ENCODE data around the gene RPS27. TPM values are rescaled to one million over a fixed set of nuclear protein-coding genes. Genes with fewer than 3 reads are reported as not detected.
A peak's percentile ranks its signal among the peaks of the same experiment; 100 is the strongest.

RPS27 gene
- 1,000 to 10,000 TPM in 3 of 4 donors, 100 to 1,000 TPM in 1; 990 to 4,016 (median 2,721) TPM for total RNA-seq

- 0 to 1% methylated on average over 13 to 15 of the region's 36 CpGs for WGBS, 2 donors (ENCODE audit: low coverage in 1 of 2)
- Histone ChIP-seq H3K4me1 (peaks cover 6 to 58% (median 21%) of the 10 kb centered on the region in 3 donors), H3K9me3 (no peaks in the 10 kb centered on the region), H3K4me3 (peak within 1 kb of the TSS; percentile 71 to 92), H3K36me3 (peaks cover 0 to 40% of the 10 kb centered on the region in 2 donors), H3K27me3 (no peaks in the 10 kb centered on the region), H3K27ac (peak within 1 kb of the TSS; percentile 91 to 98 (median 95))
- ATAC-seq: peak; percentile 83
- TF ChIP-seq POLR2A (IDR thresholded peaks at IDR 0.05) (peak; percentile 98 to 99), POLR2AphosphoS5 (IDR thresholded peaks at IDR 0.05) (peak; percentile 100), CTCF (IDR thresholded peaks at IDR 0.05) (peak in 1 of 4 experiments; percentile 9), EP300 (IDR thresholded peaks at IDR 0.05) (no peak)
These were observed at the start of gene RPS27 for GRCh38 chr1:153990468-153991150. RPS27 (plus strand) TSS chr1:153990762; CDS start chr1:153990797, 35 bp downstream.

- ATAC-seq: no peak
- 88% methylated on average over 3 of the region's 34 CpGs; no CpG with 5 or more reads in 1 of the 2 donors for WGBS, 2 donors (ENCODE audit: low coverage in 1 of 2)
- H3K36me3 ChIP-seq: peaks cover 0 to 72% of the 10 kb centered on the region in 2 donors
- peaks cover 0 to 35% (median 9%) of the 10 kb centered on the region in 3 donors for H3K4me1 ChIP-seq
- no peaks in the 10 kb centered on the region for H3K27me3 ChIP-seq
- no peak overlapping the region for H3K4me3 ChIP-seq
- no peak overlapping the region for H3K27ac ChIP-seq
- no peaks in the 10 kb centered on the region for H3K9me3 ChIP-seq
- TF ChIP-seq POLR2A (IDR thresholded peaks at IDR 0.05) (no peak), CTCF (IDR thresholded peaks at IDR 0.05) (no peak), EP300 (IDR thresholded peaks at IDR 0.05) (no peak), POLR2AphosphoS5 (IDR thresholded peaks at IDR 0.05) (no peak)
These were observed 48.5 kb upstream of the RPS27 start for GRCh38 chr1:153941826-153942725.

- ATAC-seq: no peak
- Histone ChIP-seq H3K27me3 (no peaks in the 10 kb centered on the region), H3K4me1 (peaks cover 0 to 42% (median 9%) of the 10 kb centered on the region in 3 donors), H3K9me3 (no peaks in the 10 kb centered on the region), H3K4me3 (no peak overlapping the region), H3K36me3 (peaks cover 0 to 72% of the 10 kb centered on the region in 2 donors), H3K27ac (no peak overlapping the region)
- WGBS, 2 donors (ENCODE audit: low coverage in 1 of 2): 100% methylated on average over 1 of the region's 11 CpGs; no CpG with 5 or more reads in 1 of the 2 donors
- no peak for TF ChIP-seq CTCF (IDR thresholded peaks at IDR 0.05)
- TF ChIP-seq POLR2A (IDR thresholded peaks at IDR 0.05): no peak
- no peak for TF ChIP-seq EP300 (IDR thresholded peaks at IDR 0.05)
- TF ChIP-seq POLR2AphosphoS5 (IDR thresholded peaks at IDR 0.05): no peak
These were observed 47.6 kb upstream of the RPS27 start for GRCh38 chr1:153942766-153943549.

GRCh38 chr1:153944005-153944826 is 46.3 kb upstream of the RPS27 start:
- Histone ChIP-seq H3K27me3 (no peaks in the 10 kb centered on the region), H3K27ac (peak overlapping the region in 3 of 4 donors; percentile 98 to 99 (median 98)), H3K36me3 (peaks cover 0 to 72% of the 10 kb centered on the region in 2 donors), H3K9me3 (no peaks in the 10 kb centered on the region), H3K4me1 (peaks cover 0 to 42% (median 9%) of the 10 kb centered on the region in 3 donors), H3K4me3 (peak overlapping the region in 1 of 2 donors; percentile 99)
- no peak for TF ChIP-seq CTCF (IDR thresholded peaks at IDR 0.05)
- TF ChIP-seq EP300 (IDR thresholded peaks at IDR 0.05): no peak
- no peak for TF ChIP-seq POLR2A (IDR thresholded peaks at IDR 0.05)
- TF ChIP-seq POLR2AphosphoS5 (IDR thresholded peaks at IDR 0.05): no peak
- ATAC-seq: no peak
- WGBS, 2 donors (ENCODE audit: low coverage in 1 of 2): 22 to 90% methylated on average over 1 to 2 of the region's 15 CpGs

Data from gastroesophageal sphincter (tissue), 4 donors.